ENCODE results near the gene SIRPD. TPM values are rescaled to one million over a fixed set of nuclear protein-coding genes. Genes with fewer than 3 reads are reported as not detected.

The SIRPD gene
- total and polyA plus RNA-seq, 2 of the 8 experiments (the other 6 are each of a cell fraction or from before 2014, with no cell fraction given) = not detected

- TF ChIP-seq CBX8 (IDR thresholded peaks at IDR 0.05; ENCODE audit: borderline replicate concordance, low read depth, low read length) = no peak
- TF ChIP-seq CREB1 (IDR thresholded peaks at IDR 0.05) = no peak
- TF ChIP-seq SP2 (IDR thresholded peaks at IDR 0.05; ENCODE audit: low read length) = no peak
- no peak for TF ChIP-seq GABPA (IDR thresholded peaks at IDR 0.05; ENCODE audit: borderline replicate concordance, insufficient read depth, low read length)
- no peak for TF ChIP-seq TCF12 (IDR thresholded peaks at IDR 0.05; ENCODE audit: low read depth, low read length)
- TF ChIP-seq TAF1 (IDR thresholded peaks at IDR 0.05; ENCODE audit: low read depth, low read length) = no peak
Observed at GRCh38 chr20:1500496-1500895, 57.0 kb downstream of the SIRPD start (continued).

All from H1 (cell line).